Mesothelial cell of epicardium (in vitro differentiated cells): ENCODE data around the gene CPLX4. TPM values are rescaled to one million over a fixed set of nuclear protein-coding genes. Genes with fewer than 3 reads are reported as not detected.

Experiments
- DNase-seq, 2 experiments: peaks; one replicate each; pipeline ENCODE4 v3.0.0; 2021; ENCODE audit warnings: low spot score in 2 of 2; ENCODE audit not compliant: unreplicated experiment in 2 of 2
- H3K27ac Mint-ChIP-seq: 2 replicates; pipeline ENCODE4 v1.8.0; 2021; ENCODE audit warnings: mixed read lengths
- H3K27me3 Mint-ChIP-seq: 2 replicates; pipeline ENCODE4 v1.8.0; 2021; ENCODE audit warnings: low read depth, mixed read lengths
- H3K36me3 Mint-ChIP-seq: 2 replicates; pipeline ENCODE4 v1.8.0; 2021; ENCODE audit warnings: mixed read lengths
- H3K4me1 Mint-ChIP-seq: 2 replicates; pipeline ENCODE4 v1.8.0; 2021; ENCODE audit warnings: mixed read lengths
- H3K4me3 Mint-ChIP-seq: 2 replicates; pipeline ENCODE4 v1.8.0; 2021; ENCODE audit warnings: mild to moderate bottlenecking, moderate library complexity, mixed read lengths
- H3K9me3 Mint-ChIP-seq: 2 replicates; pipeline ENCODE4 v1.8.0; 2021; ENCODE audit warnings: mixed read lengths
- total RNA-seq: library from RNA; stranded (reverse); gene quantifications from 3 replicates; pipeline ENCODE4 v1.2.1, GENCODE V29; 2021
- TF ChIP-seq, protein P1 (sequence below): fragments of 200-600 bp; sonication (generic); IDR thresholded peaks from one replicate; pipeline ENCODE4 v1.5.0; 2021; ENCODE audit warnings: antibody characterized with exemption; ENCODE audit not compliant: unreplicated experiment

Gene CPLX4
- total RNA-seq, 1 donor from 2014 or later: not detected

DNA sequence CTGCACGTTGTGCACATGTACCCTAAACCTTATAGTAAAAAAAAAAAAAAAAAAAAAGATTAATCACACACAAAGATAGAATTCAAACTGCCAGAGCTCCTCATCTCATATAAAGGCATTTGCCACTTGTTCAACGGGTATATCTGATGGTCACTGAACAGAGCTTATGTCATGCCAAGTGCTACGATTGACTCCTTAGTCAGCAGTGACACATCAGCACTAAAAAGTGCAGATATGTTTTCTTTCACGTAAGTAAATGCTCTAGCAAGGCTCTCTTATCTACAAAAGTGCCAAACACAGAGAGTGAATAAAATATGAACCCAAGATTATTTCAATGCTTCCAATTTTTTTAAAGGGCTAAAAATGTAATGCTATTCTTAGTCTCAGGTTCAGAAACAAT is 39.5 kb upstream of the CPLX4 start:
- peak overlapping the region; percentile 97 for H3K4me3 Mint-ChIP-seq
- H3K27me3 Mint-ChIP-seq: no peaks in the 10 kb centered on the region
- peaks cover 26% of the 10 kb centered on the region for H3K4me1 Mint-ChIP-seq
- TF ChIP-seq, protein P1, sequence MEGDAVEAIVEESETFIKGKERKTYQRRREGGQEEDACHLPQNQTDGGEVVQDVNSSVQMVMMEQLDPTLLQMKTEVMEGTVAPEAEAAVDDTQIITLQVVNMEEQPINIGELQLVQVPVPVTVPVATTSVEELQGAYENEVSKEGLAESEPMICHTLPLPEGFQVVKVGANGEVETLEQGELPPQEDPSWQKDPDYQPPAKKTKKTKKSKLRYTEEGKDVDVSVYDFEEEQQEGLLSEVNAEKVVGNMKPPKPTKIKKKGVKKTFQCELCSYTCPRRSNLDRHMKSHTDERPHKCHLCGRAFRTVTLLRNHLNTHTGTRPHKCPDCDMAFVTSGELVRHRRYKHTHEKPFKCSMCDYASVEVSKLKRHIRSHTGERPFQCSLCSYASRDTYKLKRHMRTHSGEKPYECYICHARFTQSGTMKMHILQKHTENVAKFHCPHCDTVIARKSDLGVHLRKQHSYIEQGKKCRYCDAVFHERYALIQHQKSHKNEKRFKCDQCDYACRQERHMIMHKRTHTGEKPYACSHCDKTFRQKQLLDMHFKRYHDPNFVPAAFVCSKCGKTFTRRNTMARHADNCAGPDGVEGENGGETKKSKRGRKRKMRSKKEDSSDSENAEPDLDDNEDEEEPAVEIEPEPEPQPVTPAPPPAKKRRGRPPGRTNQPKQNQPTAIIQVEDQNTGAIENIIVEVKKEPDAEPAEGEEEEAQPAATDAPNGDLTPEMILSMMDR: no peak
- H3K9me3 Mint-ChIP-seq: no peaks in the 10 kb centered on the region
- H3K36me3 Mint-ChIP-seq: peaks cover 6% of the 10 kb centered on the region
- H3K27ac Mint-ChIP-seq: peak overlapping the region; percentile 98
- no peak for DNase-seq

DNA sequence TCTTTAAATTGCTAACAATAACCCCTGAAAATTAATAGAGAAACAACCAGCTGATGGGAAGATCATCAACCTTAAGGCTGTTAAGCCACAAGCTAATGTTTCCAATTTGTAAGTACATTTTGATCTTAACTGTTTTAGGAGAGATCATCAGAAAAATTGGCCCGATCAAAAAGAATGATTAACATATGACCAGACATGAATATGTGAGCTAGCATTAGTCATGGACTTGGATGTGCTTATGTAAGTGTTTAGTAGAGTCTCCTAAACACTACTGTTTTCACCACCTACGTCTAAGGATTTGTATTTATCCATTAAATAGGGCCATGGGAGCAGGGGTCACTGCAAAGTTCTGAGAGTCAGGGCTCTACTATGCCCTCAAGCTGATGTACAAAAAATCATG is 36.3 kb upstream of the CPLX4 start:
- H3K27me3 Mint-ChIP-seq: no peaks in the 10 kb centered on the region
- no peak overlapping the region for H3K27ac Mint-ChIP-seq
- H3K4me3 Mint-ChIP-seq: no peak overlapping the region
- H3K4me1 Mint-ChIP-seq: peaks cover 26% of the 10 kb centered on the region
- peaks cover 27% of the 10 kb centered on the region for H3K36me3 Mint-ChIP-seq
- TF ChIP-seq, protein P1: no peak
- no peak for DNase-seq
- no peaks in the 10 kb centered on the region for H3K9me3 Mint-ChIP-seq

DNA sequence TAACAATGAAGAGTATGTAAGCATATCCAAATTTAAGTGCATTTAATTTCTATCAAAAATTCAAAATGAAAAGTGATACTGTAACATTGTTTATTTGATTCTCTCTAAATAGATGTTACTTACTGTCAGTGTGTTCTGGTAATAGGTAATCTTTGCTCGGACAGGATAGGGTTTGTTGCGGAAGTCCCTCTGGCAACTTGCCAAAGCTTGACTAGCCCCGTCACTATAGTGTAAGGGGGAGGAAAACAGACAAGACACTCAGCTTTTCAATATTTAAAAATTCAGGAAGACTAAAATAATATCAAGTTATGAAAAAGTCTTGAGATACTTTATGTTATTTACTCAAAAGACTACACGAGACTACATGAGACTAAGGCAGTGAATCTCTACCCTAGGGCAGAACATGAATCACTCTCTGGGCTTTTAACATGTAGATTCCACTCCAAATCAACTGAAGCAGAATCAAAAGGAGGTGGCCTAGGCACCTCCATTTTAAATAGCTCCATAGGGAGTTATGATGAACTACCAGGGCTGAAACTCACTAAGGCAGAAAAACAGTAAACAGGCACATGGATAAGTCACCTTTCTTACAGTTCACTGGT is 34.7 kb upstream of the CPLX4 start:
- Mint-ChIP-seq H3K36me3 (peaks cover 41% of the 10 kb centered on the region), H3K4me1 (peaks cover 26% of the 10 kb centered on the region), H3K27me3 (no peaks in the 10 kb centered on the region), H3K27ac (peak overlapping the region; percentile 58), H3K9me3 (no peaks in the 10 kb centered on the region), H3K4me3 (no peak overlapping the region)
- no peak for DNase-seq
- TF ChIP-seq, protein P1: no peak

DNA sequence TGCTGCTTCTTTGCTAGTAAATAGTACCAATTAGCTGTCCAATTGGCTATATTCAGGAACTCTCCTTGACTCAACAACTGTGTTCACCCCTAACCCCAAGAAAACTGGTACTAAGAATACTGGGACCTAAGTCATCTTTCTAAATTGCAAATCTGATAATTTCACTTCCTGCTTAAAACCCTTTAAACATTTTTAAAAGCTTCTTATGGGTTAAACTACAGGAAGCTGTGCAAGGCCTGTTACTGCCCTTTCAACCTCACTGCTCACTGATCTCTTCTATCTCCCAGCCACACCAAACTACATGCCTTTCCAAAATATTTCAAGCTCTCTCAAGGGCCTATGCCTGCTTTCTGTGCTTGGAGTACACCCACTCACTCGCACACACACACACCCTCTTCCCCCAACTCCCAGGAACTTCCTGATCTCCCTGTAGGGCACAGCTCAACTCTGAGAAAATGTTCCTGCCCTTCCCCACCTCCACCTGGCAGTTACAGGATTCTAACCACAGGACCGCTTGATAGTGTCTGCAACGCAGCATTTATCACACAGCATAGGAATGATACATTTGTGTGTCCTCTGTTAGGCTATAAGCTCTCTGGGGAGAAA is 33.9 kb upstream of the CPLX4 start:
- Mint-ChIP-seq H3K4me3 (no peak overlapping the region), H3K27ac (no peak overlapping the region), H3K36me3 (peaks cover 47% of the 10 kb centered on the region), H3K4me1 (peaks cover 19% of the 10 kb centered on the region), H3K9me3 (no peaks in the 10 kb centered on the region), H3K27me3 (no peaks in the 10 kb centered on the region)
- DNase-seq: no peak
- TF ChIP-seq, protein P1: no peak

DNA sequence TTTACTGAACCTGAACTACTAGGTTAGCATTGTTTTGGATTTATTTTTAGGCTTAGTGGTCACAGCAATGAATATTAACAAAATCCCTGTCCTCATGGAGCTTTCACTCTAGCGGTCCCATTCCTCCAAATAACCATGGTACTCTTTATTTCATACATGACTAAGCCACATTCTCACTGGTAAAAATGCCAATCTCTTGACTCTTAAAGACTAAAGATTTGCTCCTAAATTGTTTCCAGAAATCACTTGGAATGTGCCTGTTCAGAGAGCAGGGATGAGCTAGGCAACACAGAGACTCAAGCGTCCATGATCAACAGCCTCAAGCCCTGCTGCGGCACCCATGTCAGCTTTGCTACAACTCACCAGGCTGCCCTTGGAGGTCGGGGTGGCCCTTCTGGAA is 27.1 kb upstream of the CPLX4 start:
- TF ChIP-seq, protein P1: no peak
- H3K36me3 Mint-ChIP-seq: peaks cover 79% of the 10 kb centered on the region
- no peak overlapping the region for H3K4me3 Mint-ChIP-seq
- no peaks in the 10 kb centered on the region for H3K27me3 Mint-ChIP-seq
- no peaks in the 10 kb centered on the region for H3K4me1 Mint-ChIP-seq
- peaks cover 52% of the 10 kb centered on the region for H3K9me3 Mint-ChIP-seq
- no peak overlapping the region for H3K27ac Mint-ChIP-seq
- DNase-seq: no peak
